Parathyroid adenoma (tissue), 2 donors: ENCODE measurements around the gene HOXB6.

Source experiments
- H2AFZ ChIP-seq: fragments of 300-600 bp; sonication (generic); one replicate; pipeline ENCODE4 v1.7.0; 2017; ENCODE audit warnings: antibody characterized with exemption, mild to moderate bottlenecking
- H3K27ac ChIP-seq: fragments of 300-600 bp; sonication (generic); one replicate; pipeline ENCODE4 v1.7.0; 2017
- H3K27me3 ChIP-seq: fragments of 300-600 bp; sonication (generic); one replicate; pipeline ENCODE4 v1.7.0; 2017; ENCODE audit warnings: low read length; ENCODE audit not compliant: control insufficient read depth, insufficient read depth
- H3K36me3 ChIP-seq: fragments of 300-600 bp; sonication (generic); one replicate; pipeline ENCODE4 v1.7.0; 2017; ENCODE audit warnings: low read length; ENCODE audit not compliant: control insufficient read depth, insufficient read depth
- H3K4me1 ChIP-seq: fragments of 300-600 bp; sonication (generic); one replicate; pipeline ENCODE4 v1.7.0; 2017; ENCODE audit warnings: control low read depth
- H3K4me2 ChIP-seq: fragments of 300-600 bp; sonication (generic); one replicate; pipeline ENCODE4 v1.7.0; 2017; ENCODE audit warnings: low read length
- H3K4me3 ChIP-seq: fragments of 300-600 bp; sonication (generic); one replicate; pipeline ENCODE4 v1.7.0; 2017; ENCODE audit warnings: low read depth, low read length
- H3K79me2 ChIP-seq: fragments of 300-600 bp; sonication (generic); one replicate; pipeline ENCODE4 v1.7.0; 2017; ENCODE audit warnings: control low read depth
- H3K9ac ChIP-seq: fragments of 300-600 bp; sonication (generic); one replicate; pipeline ENCODE4 v1.7.0; 2017; ENCODE audit warnings: mild to moderate bottlenecking
- H3K9me3 ChIP-seq: fragments of 300-600 bp; sonication (generic); one replicate; pipeline ENCODE4 v1.7.0; 2017; ENCODE audit warnings: low read length; ENCODE audit not compliant: control insufficient read depth
- TF ChIP-seq, protein P1 (sequence below): fragments of 300-600 bp; sonication (generic); IDR thresholded peaks from one replicate; pipeline ENCODE4 v1.7.0; 2017; ENCODE audit warnings: antibody characterized with exemption, mild to moderate bottlenecking
- donor health status: primary hyperparathyroidism.

HOXB6 gene

GRCh38 chr17:48574505-48575065 is 30.2 kb downstream of the HOXB6 start:
- Histone ChIP-seq H3K36me3 (no peaks in the 10 kb centered on the region), H3K79me2 (no peaks in the 10 kb centered on the region), H3K9ac (no peak overlapping the region), H3K27me3 (no peaks in the 10 kb centered on the region), H3K4me1 (no peaks in the 10 kb centered on the region), H2AFZ (no peak overlapping the region), H3K27ac (no peak overlapping the region), H3K4me2 (no peak overlapping the region), H3K9me3 (no peaks in the 10 kb centered on the region), H3K4me3 (no peak overlapping the region)
- TF ChIP-seq, protein P1, sequence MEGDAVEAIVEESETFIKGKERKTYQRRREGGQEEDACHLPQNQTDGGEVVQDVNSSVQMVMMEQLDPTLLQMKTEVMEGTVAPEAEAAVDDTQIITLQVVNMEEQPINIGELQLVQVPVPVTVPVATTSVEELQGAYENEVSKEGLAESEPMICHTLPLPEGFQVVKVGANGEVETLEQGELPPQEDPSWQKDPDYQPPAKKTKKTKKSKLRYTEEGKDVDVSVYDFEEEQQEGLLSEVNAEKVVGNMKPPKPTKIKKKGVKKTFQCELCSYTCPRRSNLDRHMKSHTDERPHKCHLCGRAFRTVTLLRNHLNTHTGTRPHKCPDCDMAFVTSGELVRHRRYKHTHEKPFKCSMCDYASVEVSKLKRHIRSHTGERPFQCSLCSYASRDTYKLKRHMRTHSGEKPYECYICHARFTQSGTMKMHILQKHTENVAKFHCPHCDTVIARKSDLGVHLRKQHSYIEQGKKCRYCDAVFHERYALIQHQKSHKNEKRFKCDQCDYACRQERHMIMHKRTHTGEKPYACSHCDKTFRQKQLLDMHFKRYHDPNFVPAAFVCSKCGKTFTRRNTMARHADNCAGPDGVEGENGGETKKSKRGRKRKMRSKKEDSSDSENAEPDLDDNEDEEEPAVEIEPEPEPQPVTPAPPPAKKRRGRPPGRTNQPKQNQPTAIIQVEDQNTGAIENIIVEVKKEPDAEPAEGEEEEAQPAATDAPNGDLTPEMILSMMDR, result no peak

DNA sequence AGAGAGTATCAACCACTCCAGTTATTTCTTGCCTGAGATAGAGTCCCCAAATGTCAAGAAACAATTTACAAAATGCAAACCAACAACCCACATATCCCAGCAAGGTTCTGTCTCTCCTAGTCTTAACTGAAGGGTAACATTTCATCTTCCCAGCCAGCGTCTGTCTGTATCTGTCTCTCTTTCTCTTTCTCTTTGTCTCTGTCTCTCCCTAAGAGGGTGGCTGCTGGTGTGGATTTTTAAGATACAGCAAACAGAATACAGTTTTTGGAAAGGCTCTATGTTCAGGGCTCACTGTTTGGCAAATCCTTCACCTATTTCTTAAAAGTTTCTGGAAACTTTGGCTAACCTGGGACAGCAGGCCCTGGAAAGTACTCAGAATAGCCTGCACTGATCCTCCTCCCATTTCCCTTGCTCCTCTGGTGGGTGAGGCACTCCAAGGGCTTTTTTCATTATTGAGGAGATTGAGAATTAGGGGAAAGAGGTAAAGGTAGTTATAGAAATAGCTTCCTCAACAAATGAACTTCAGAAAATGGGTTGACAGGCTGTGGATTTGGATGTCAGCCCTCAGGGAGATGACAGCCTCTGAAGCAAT is 32.9 kb downstream of the HOXB6 start:
- Histone ChIP-seq H3K36me3 (no peaks in the 10 kb centered on the region), H2AFZ (no peak overlapping the region), H3K4me3 (no peak overlapping the region), H3K27ac (no peak overlapping the region), H3K9me3 (no peaks in the 10 kb centered on the region), H3K27me3 (no peaks in the 10 kb centered on the region), H3K9ac (no peak overlapping the region), H3K79me2 (no peaks in the 10 kb centered on the region), H3K4me1 (no peaks in the 10 kb centered on the region), H3K4me2 (no peak overlapping the region)
- TF ChIP-seq, protein P1, result no peak

- Histone ChIP-seq H3K9ac (no peak overlapping the region), H3K27me3 (no peaks in the 10 kb centered on the region), H3K27ac (no peak overlapping the region), H3K9me3 (no peaks in the 10 kb centered on the region), H3K4me3 (no peak overlapping the region), H3K36me3 (no peaks in the 10 kb centered on the region), H3K4me1 (no peaks in the 10 kb centered on the region), H2AFZ (no peak overlapping the region), H3K79me2 (no peaks in the 10 kb centered on the region), H3K4me2 (no peak overlapping the region)
- TF ChIP-seq, protein P1, result no peak
These were observed 33.6 kb downstream of the HOXB6 start for GRCh38 chr17:48571024-48571818.

DNA sequence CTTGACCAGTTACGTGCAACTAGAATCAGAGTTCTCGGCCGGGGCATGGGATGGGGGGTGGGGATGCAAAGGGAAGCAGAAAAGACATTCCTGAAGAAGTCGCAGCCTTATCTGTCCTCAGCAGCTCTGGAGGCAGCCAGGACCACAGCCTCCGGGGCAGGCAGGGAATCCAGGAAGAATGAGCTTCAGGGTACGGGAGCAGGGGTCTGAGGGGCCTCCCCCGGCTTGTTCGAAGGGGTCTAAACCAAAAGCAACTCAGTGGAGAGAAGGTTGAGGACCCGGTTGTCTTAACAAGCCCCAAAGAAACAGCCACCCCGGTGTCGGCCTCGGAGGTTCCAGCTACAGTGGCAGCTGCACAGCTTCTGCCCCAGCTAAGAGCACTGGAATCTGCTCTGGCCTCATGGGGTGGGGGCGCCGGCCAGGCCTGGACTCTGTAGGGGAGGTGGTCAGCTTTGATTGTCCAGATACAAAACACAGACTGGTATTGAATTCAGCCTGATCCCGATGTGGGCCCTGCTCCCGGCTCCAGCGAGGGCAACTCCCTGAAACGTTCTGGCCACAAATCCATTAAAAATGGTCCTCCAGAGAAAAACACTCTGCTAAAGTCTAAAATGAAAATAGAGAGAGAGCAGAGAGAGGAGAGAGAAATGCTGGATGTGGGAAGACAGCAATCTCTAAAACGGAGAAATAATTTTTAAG is 34.3 kb downstream of the HOXB6 start:
- H3K4me3 ChIP-seq, result no peak overlapping the region
- H3K79me2 ChIP-seq, result no peaks in the 10 kb centered on the region
- H3K4me2 ChIP-seq, result no peak overlapping the region
- H3K9me3 ChIP-seq, result no peaks in the 10 kb centered on the region
- H3K9ac ChIP-seq, result no peak overlapping the region
- TF ChIP-seq, protein P1, result no peak
- no peaks in the 10 kb centered on the region for H3K27me3 ChIP-seq
- no peaks in the 10 kb centered on the region for H3K4me1 ChIP-seq
- H2AFZ ChIP-seq, result no peak overlapping the region
- H3K36me3 ChIP-seq, result no peaks in the 10 kb centered on the region
- no peak overlapping the region for H3K27ac ChIP-seq
